ENCODE measurements around the gene AGTRAP.

- TF ChIP-seq CTCF (conservative IDR thresholded peaks at IDR 0.05; ENCODE audit: low read depth, low read length) (no peak), EZH2 (IDR thresholded peaks at IDR 0.05; ENCODE audit: borderline replicate concordance, low read depth, low read length, poor library complexity, severe bottlenecking) (no peak)
Observed at GRCh38 chr1:11795238-11795890, 59.4 kb downstream of the AGTRAP start.
